ENCODE data around the gene DENND4C.
"Not testable (repeated sequence)": the region's sequence is repeated elsewhere in the genome, so short reads cannot be mapped to it uniquely, and the experiment has no call there.

Gene DENND4C

GRCh38 chr9:19251203-19251602 lies 20.7 kb downstream of the DENND4C start:
- peak overlapping the region; percentile 53 for H3K27ac ChIP-seq (ENCODE audit: low read length)
- H3K9ac ChIP-seq (ENCODE audit: low read depth, low read length) = peak overlapping the region; percentile 20; the same call in 1 of the 2 replicates
- peak overlapping the region; percentile 21; the same call in 1 of the 2 replicates for H3K4me3 ChIP-seq (ENCODE audit: low read length)

DNA sequence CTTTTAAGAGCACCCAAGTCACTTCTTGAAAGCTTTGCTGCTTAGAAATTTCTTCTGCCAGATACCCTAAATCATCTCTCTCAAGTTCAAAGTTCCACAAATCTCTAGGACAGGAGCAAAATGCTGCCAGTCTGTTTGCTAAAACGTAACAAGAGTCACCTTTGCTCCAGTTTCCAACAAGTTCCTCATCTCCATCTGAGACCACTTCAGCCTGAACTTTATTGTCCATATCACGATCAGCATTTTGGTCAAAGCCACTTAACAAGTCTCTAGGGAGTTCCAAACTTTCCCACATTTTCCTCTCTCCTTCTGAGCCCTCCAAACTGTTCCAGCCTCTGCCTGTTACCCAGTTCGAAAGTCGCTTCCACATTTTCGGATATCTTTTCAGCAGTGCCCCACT lies 21.1 kb downstream of the DENND4C start:
- H3K4me3 ChIP-seq (ENCODE audit: low read length) = peak overlapping the region; percentile 21; the same call in 1 of the 2 replicates
- H3K4me1 ChIP-seq (ENCODE audit: insufficient read depth, low read length) = peaks cover 13% of the 10 kb centered on the region; the same call in 1 of the 2 replicates
- H3K9ac ChIP-seq (ENCODE audit: low read depth, low read length); H3K27me3 ChIP-seq (ENCODE audit: insufficient read depth, low read length); H3K27ac ChIP-seq (ENCODE audit: low read length); H3K36me3 ChIP-seq (ENCODE audit: insufficient read depth, low read depth, low read length); H3K9me3 ChIP-seq (ENCODE audit: insufficient read depth, low read depth, low read length): not testable (repeated sequence)

More at GRCh38 chr9:19251203-19251602, 20.7 kb downstream of the DENND4C start:
- not testable (repeated sequence) for H3K27me3 ChIP-seq (ENCODE audit: insufficient read depth, low read length); H3K36me3 ChIP-seq (ENCODE audit: insufficient read depth, low read depth, low read length); H3K9me3 ChIP-seq (ENCODE audit: insufficient read depth, low read depth, low read length)
- H3K4me1 ChIP-seq (ENCODE audit: insufficient read depth, low read length) = peaks cover 13% of the 10 kb centered on the region; the same call in 1 of the 2 replicates

GRCh38 chr9:19252174-19252884 lies 21.8 kb downstream of the DENND4C start:
- Histone ChIP-seq H3K27ac (ENCODE audit: low read length) (no peak overlapping the region), H3K4me1 (ENCODE audit: insufficient read depth, low read length) (peaks cover 13% of the 10 kb centered on the region; the same call in 1 of the 2 replicates), H3K27me3 (ENCODE audit: insufficient read depth, low read length) (no peaks in the 10 kb centered on the region), H3K9ac (ENCODE audit: low read depth, low read length) (no peak overlapping the region), H3K9me3 (ENCODE audit: insufficient read depth, low read depth, low read length) (no peaks in the 10 kb centered on the region), H3K4me3 (ENCODE audit: low read length) (no peak overlapping the region; the same call in 1 of the 2 replicates), H3K36me3 (ENCODE audit: insufficient read depth, low read depth, low read length) (no peaks in the 10 kb centered on the region)

- Histone ChIP-seq H3K36me3 (ENCODE audit: insufficient read depth, low read depth, low read length) (no peaks in the 10 kb centered on the region), H3K9ac (ENCODE audit: low read depth, low read length) (no peak overlapping the region), H3K9me3 (ENCODE audit: insufficient read depth, low read depth, low read length) (no peaks in the 10 kb centered on the region), H3K27ac (ENCODE audit: low read length) (no peak overlapping the region), H3K4me3 (ENCODE audit: low read length) (no peak overlapping the region), H3K27me3 (ENCODE audit: insufficient read depth, low read length) (no peaks in the 10 kb centered on the region), H3K4me1 (ENCODE audit: insufficient read depth, low read length) (peaks cover 13% of the 10 kb centered on the region; the same call in 1 of the 2 replicates)
Observed at GRCh38 chr9:19252885-19253219, 22.4 kb downstream of the DENND4C start.

GRCh38 chr9:19255112-19255511 lies 24.6 kb downstream of the DENND4C start:
- Histone ChIP-seq H3K36me3 (ENCODE audit: insufficient read depth, low read depth, low read length) (no peaks in the 10 kb centered on the region), H3K9me3 (ENCODE audit: insufficient read depth, low read depth, low read length) (no peaks in the 10 kb centered on the region), H3K9ac (ENCODE audit: low read depth, low read length) (no peak overlapping the region), H3K4me3 (ENCODE audit: low read length) (no peak overlapping the region), H3K27ac (ENCODE audit: low read length) (no peak overlapping the region), H3K4me1 (ENCODE audit: insufficient read depth, low read length) (peaks cover 13% of the 10 kb centered on the region; the same call in 1 of the 2 replicates), H3K27me3 (ENCODE audit: insufficient read depth, low read length) (no peaks in the 10 kb centered on the region)

DNA sequence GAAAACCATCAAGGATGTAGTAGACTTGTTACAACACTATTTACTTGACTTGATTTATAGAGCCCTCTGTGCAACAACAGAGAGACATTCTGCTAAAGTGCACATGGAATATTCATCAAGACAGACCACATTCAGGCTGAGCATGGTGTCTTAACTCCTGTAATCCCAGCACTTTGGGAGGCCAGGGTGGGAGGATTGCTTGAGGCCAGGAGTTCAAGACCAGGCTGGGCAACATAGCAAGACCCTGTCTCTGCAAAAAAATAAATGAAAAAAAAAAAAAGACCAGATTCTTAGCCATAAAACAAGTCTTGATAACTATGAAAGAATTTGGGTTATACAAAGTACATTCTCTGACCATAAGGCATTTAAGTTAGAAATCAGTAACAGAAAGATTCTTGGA lies 25.3 kb downstream of the DENND4C start:
- no peaks in the 10 kb centered on the region for H3K27me3 ChIP-seq (ENCODE audit: insufficient read depth, low read length)
- no peaks in the 10 kb centered on the region for H3K36me3 ChIP-seq (ENCODE audit: insufficient read depth, low read depth, low read length)
- no peaks in the 10 kb centered on the region for H3K9me3 ChIP-seq (ENCODE audit: insufficient read depth, low read depth, low read length)
- H3K27ac ChIP-seq (ENCODE audit: low read length) = no peak overlapping the region
- no peak overlapping the region for H3K4me3 ChIP-seq (ENCODE audit: low read length)
- H3K9ac ChIP-seq (ENCODE audit: low read depth, low read length) = no peak overlapping the region
- H3K4me1 ChIP-seq (ENCODE audit: insufficient read depth, low read length) = peaks cover 8% of the 10 kb centered on the region; the same call in 1 of the 2 replicates

- not testable (repeated sequence) for H3K9me3 ChIP-seq (ENCODE audit: insufficient read depth, low read depth, low read length); H3K27me3 ChIP-seq (ENCODE audit: insufficient read depth, low read length); H3K27ac ChIP-seq (ENCODE audit: low read length); H3K36me3 ChIP-seq (ENCODE audit: insufficient read depth, low read depth, low read length); H3K4me1 ChIP-seq (ENCODE audit: insufficient read depth, low read length); H3K4me3 ChIP-seq (ENCODE audit: low read length); H3K9ac ChIP-seq (ENCODE audit: low read depth, low read length)
Observed at GRCh38 chr9:19259665-19260255, 29.3 kb downstream of the DENND4C start.

GRCh38 chr9:19265602-19266001 lies 35.1 kb downstream of the DENND4C start:
- not testable (repeated sequence) for H3K9ac ChIP-seq (ENCODE audit: low read depth, low read length); H3K4me1 ChIP-seq (ENCODE audit: insufficient read depth, low read length); H3K9me3 ChIP-seq (ENCODE audit: insufficient read depth, low read depth, low read length); H3K27me3 ChIP-seq (ENCODE audit: insufficient read depth, low read length); H3K4me3 ChIP-seq (ENCODE audit: low read length); H3K27ac ChIP-seq (ENCODE audit: low read length); H3K36me3 ChIP-seq (ENCODE audit: insufficient read depth, low read depth, low read length)

GRCh38 chr9:19266778-19267384 lies 36.4 kb downstream of the DENND4C start:
- H3K4me1 ChIP-seq (ENCODE audit: insufficient read depth, low read length); H3K36me3 ChIP-seq (ENCODE audit: insufficient read depth, low read depth, low read length); H3K4me3 ChIP-seq (ENCODE audit: low read length); H3K9ac ChIP-seq (ENCODE audit: low read depth, low read length); H3K27me3 ChIP-seq (ENCODE audit: insufficient read depth, low read length); H3K27ac ChIP-seq (ENCODE audit: low read length): not testable (repeated sequence)
- peaks cover 10% of the 10 kb centered on the region for H3K9me3 ChIP-seq (ENCODE audit: insufficient read depth, low read depth, low read length)

DNA sequence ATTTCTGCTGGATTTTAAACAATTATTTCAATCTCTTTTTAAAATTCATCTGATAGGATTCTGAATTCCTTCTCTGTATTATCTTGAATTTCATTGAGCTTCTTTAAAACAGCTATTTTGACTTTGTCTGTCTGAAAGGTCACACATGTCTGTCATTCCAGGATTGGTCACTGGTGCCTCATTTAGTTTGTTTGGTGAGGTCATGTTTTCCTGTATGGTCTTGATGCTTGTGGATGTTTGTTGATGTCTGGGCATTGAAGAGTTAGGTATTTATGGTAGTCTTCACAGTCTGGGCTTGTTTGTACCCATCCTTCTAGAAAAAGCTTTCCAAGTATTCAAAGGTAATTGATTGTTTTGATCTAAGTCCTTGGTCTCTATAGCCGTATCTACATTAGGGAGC lies 39.1 kb downstream of the DENND4C start:
- H3K4me1 ChIP-seq (ENCODE audit: insufficient read depth, low read length) = no peaks in the 10 kb centered on the region
- H3K27me3 ChIP-seq (ENCODE audit: insufficient read depth, low read length) = no peaks in the 10 kb centered on the region
- no peak overlapping the region for H3K9ac ChIP-seq (ENCODE audit: low read depth, low read length)
- H3K27ac ChIP-seq (ENCODE audit: low read length) = no peak overlapping the region
- no peak overlapping the region for H3K4me3 ChIP-seq (ENCODE audit: low read length)
- no peaks in the 10 kb centered on the region for H3K36me3 ChIP-seq (ENCODE audit: insufficient read depth, low read depth, low read length)
- peaks cover 10% of the 10 kb centered on the region for H3K9me3 ChIP-seq (ENCODE audit: insufficient read depth, low read depth, low read length)

- no peaks in the 10 kb centered on the region for H3K4me1 ChIP-seq (ENCODE audit: insufficient read depth, low read length)
- peaks cover 10% of the 10 kb centered on the region for H3K9me3 ChIP-seq (ENCODE audit: insufficient read depth, low read depth, low read length)
- H3K27ac ChIP-seq (ENCODE audit: low read length) = no peak overlapping the region
- no peaks in the 10 kb centered on the region for H3K36me3 ChIP-seq (ENCODE audit: insufficient read depth, low read depth, low read length)
- no peak overlapping the region for H3K4me3 ChIP-seq (ENCODE audit: low read length)
- H3K27me3 ChIP-seq (ENCODE audit: insufficient read depth, low read length) = no peaks in the 10 kb centered on the region
- no peak overlapping the region for H3K9ac ChIP-seq (ENCODE audit: low read depth, low read length)
Observed at GRCh38 chr9:19270421-19270949, 40.0 kb downstream of the DENND4C start.

DNA sequence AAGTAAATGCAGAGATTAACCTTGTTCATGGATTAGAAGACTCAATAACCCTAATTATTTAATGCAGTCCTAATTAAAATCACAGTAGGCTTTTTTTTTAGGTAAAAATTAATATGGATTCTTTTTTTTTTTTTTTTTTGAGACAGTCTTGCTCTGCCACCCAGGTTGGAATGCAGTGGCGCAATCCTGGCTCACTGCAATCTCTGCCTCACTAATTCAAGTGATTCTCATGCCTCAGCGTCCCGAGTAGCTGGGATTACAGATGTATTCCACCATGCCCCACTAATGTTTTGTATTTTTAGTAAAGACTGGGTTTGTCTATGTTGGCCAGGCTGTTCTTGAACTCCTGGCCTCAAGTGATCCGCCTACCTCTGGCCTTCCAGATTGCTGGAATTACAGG lies 40.6 kb downstream of the DENND4C start:
- Histone ChIP-seq H3K36me3 (ENCODE audit: insufficient read depth, low read depth, low read length) (no peaks in the 10 kb centered on the region), H3K9me3 (ENCODE audit: insufficient read depth, low read depth, low read length) (peaks cover 10% of the 10 kb centered on the region), H3K27me3 (ENCODE audit: insufficient read depth, low read length) (no peaks in the 10 kb centered on the region), H3K4me1 (ENCODE audit: insufficient read depth, low read length) (no peaks in the 10 kb centered on the region), H3K4me3 (ENCODE audit: low read length) (no peak overlapping the region), H3K9ac (ENCODE audit: low read depth, low read length) (no peak overlapping the region), H3K27ac (ENCODE audit: low read length) (no peak overlapping the region)

All from iPS-20b (cell line).